Adrenal gland (tissue), 5 donors: ENCODE data around the gene SLC44A5.

ENCODE experiments used
- POLR2A ChIP-seq, 2 donors: fragments of 450-650 bp; IDR thresholded peaks; one replicate each; pipeline ENCODE4 v1.6.1; 2017; ENCODE audit warnings: antibody characterized with exemption in 2 of 2, mild to moderate bottlenecking in 2 of 2, moderate library complexity in 1 of 2
- TF ChIP-seq, protein P1 (sequence below), 6 experiments: fragments of 450-650 bp in 4 of 6; fragments of 200-600 bp in 2 of 6; sonication (generic) in 1 of 6; IDR thresholded peaks; 1 replicate in 5 of 6; 2 replicates in 1 of 6; pipeline versions ENCODE4 v1.5.1 to v1.8.0; 2016 to 2021; ENCODE audit warnings: antibody characterized with exemption in 6 of 6, mild to moderate bottlenecking in 2 of 6, moderate library complexity in 1 of 6
- donor health status: DM: no; HTN: no; CAD: no.

- TF ChIP-seq, protein P1, sequence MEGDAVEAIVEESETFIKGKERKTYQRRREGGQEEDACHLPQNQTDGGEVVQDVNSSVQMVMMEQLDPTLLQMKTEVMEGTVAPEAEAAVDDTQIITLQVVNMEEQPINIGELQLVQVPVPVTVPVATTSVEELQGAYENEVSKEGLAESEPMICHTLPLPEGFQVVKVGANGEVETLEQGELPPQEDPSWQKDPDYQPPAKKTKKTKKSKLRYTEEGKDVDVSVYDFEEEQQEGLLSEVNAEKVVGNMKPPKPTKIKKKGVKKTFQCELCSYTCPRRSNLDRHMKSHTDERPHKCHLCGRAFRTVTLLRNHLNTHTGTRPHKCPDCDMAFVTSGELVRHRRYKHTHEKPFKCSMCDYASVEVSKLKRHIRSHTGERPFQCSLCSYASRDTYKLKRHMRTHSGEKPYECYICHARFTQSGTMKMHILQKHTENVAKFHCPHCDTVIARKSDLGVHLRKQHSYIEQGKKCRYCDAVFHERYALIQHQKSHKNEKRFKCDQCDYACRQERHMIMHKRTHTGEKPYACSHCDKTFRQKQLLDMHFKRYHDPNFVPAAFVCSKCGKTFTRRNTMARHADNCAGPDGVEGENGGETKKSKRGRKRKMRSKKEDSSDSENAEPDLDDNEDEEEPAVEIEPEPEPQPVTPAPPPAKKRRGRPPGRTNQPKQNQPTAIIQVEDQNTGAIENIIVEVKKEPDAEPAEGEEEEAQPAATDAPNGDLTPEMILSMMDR (IDR thresholded peaks at IDR 0.05): no peak
- TF ChIP-seq POLR2A (IDR thresholded peaks at IDR 0.05): no peak
Measured at GRCh38 chr1:75170011-75170410, 440.9 kb downstream of the SLC44A5 start.
